ENCODE measurements around the gene PIGQ. TPM values are rescaled to one million over a fixed set of nuclear protein-coding genes. Genes with fewer than 3 reads are reported as not detected.

PIGQ gene
- polyA plus RNA-seq, 1 of the 3 experiments (the other 2 are of a cell fraction) = 38.7 TPM

DNA sequence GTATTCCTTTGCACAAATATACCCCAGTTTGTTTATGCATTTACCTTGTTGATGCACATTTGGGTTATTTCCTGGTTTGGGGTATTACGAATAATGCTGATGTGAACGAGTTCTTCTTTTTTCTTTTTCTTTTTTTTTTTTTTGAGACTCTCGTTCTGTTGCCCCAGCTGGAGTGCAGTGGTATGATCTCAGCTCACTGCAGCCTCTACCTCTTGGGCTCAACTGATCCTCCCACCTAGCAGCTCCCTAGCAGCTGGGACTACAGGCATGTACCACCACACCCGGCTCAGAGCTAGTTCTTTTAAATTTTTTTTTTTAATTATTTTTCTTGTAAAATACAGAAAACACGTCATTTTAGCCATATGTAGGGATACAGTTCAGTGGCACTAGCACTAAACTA lies 34.2 kb downstream of the PIGQ start:
- Histone ChIP-seq H3K4me2 (no peak overlapping the region), H3K79me2 (ENCODE audit: insufficient read depth) (peaks cover 50% of the 10 kb centered on the region), H2AFZ (ENCODE audit: low read depth) (no peak overlapping the region), H4K20me1 (ENCODE audit: insufficient read depth) (peaks cover 8% of the 10 kb centered on the region; the same call in 1 of the 2 replicates), H3K4me3 (ENCODE audit: low read depth in 2 of 2, low read length in 1 of 2) (no peak overlapping the region), H3K9me3 (no peaks in the 10 kb centered on the region), H3K27ac (ENCODE audit: low read depth in 2 of 2, low read length in 1 of 2) (no peak overlapping the region), H3K4me1 (ENCODE audit: control insufficient read depth in 1 of 2, insufficient read depth in 2 of 2, low read depth in 1 of 2, low read length in 1 of 2) (peaks cover 0 to 6% of the 10 kb centered on the region in 2 experiments; a peak in 1 of 4 replicates), H3K9me2 (no peaks in the 10 kb centered on the region), H3K27me3 (ENCODE audit: insufficient read depth) (no peaks in the 10 kb centered on the region), H3K9ac (no peak overlapping the region), H3K36me3 (replicated peaks in 1 of 2; ENCODE audit: control insufficient read depth in 1 of 2, insufficient read depth in 2 of 2, low read length in 1 of 2) (peaks cover 0 to 11% of the 10 kb centered on the region in 2 experiments), H3F3A (replicated peaks; ENCODE audit: insufficient read depth) (peaks cover 5% of the 10 kb centered on the region)
- 89% methylated on average over 5 of the region's 5 CpGs for WGBS (ENCODE audit: low lambda C conversion rate)
- ChIA-PET CTCF (no interaction called here), POLR2A (no interaction called here)
- DNase-seq = no peak
- TF ChIP-seq, protein P1, sequence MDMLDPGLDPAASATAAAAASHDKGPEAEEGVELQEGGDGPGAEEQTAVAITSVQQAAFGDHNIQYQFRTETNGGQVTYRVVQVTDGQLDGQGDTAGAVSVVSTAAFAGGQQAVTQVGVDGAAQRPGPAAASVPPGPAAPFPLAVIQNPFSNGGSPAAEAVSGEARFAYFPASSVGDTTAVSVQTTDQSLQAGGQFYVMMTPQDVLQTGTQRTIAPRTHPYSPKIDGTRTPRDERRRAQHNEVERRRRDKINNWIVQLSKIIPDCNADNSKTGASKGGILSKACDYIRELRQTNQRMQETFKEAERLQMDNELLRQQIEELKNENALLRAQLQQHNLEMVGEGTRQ (IDR thresholded peaks at IDR 0.05; ENCODE audit: borderline replicate concordance, low read depth, low read length) = no peak
- TF ChIP-seq, protein P2, sequence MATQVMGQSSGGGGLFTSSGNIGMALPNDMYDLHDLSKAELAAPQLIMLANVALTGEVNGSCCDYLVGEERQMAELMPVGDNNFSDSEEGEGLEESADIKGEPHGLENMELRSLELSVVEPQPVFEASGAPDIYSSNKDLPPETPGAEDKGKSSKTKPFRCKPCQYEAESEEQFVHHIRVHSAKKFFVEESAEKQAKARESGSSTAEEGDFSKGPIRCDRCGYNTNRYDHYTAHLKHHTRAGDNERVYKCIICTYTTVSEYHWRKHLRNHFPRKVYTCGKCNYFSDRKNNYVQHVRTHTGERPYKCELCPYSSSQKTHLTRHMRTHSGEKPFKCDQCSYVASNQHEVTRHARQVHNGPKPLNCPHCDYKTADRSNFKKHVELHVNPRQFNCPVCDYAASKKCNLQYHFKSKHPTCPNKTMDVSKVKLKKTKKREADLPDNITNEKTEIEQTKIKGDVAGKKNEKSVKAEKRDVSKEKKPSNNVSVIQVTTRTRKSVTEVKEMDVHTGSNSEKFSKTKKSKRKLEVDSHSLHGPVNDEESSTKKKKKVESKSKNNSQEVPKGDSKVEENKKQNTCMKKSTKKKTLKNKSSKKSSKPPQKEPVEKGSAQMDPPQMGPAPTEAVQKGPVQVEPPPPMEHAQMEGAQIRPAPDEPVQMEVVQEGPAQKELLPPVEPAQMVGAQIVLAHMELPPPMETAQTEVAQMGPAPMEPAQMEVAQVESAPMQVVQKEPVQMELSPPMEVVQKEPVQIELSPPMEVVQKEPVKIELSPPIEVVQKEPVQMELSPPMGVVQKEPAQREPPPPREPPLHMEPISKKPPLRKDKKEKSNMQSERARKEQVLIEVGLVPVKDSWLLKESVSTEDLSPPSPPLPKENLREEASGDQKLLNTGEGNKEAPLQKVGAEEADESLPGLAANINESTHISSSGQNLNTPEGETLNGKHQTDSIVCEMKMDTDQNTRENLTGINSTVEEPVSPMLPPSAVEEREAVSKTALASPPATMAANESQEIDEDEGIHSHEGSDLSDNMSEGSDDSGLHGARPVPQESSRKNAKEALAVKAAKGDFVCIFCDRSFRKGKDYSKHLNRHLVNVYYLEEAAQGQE (IDR thresholded peaks at IDR 0.05; ENCODE audit: low read depth, low read length) = no peak
- TF ChIP-seq CHD2 (IDR thresholded peaks at IDR 0.05; ENCODE audit: low read length, partially characterized antibody) (no peak), FOXM1 (IDR thresholded peaks at IDR 0.05; ENCODE audit: low read depth) (no peak), RCOR1 (IDR thresholded peaks at IDR 0.05; ENCODE audit: low read length) (no peak), RAD21 (IDR thresholded peaks at IDR 0.05; ENCODE audit: low read length) (no peak), RFX5 (IDR thresholded peaks at IDR 0.05; ENCODE audit: low read length) (no peak), SIN3A (IDR thresholded peaks at IDR 0.05; ENCODE audit: borderline replicate concordance, low read depth, low read length) (no peak), FOSL2 (IDR thresholded peaks at IDR 0.05; ENCODE audit: borderline replicate concordance, low read depth) (no peak), GATA2 (CRISPR knock-in tag; IDR thresholded peaks at IDR 0.05) (no peak)

DNA sequence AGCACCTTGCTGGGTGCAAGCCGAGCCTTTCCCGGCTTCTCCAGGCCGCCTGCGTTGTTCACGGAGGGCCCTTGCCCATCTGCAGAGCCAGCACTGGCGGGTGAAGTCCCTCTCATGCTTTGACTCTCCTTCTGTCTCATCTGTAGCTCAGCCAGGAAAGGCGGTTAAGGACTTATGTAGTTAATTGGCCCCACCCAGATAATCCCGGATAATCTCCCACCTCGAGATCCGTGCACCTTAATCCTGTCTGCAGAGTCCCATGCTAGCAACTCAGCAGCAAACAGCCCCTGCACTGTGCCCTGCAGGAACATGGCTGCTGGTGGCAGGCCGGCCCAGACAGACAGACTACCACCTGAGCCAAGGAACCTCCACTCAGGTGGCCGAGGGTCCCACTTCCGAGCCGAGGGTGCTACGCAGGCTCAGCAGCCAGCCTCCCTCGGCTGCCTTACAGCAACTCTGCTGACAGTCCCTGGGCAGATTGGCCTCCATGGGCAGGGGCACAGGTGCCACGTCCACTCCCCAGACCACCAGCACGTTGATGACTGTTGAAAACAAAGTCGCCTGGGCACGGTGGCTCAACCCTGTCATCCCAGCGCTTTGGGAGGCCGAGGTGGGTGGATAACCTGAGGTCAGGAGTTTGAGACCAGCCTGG lies 37.0 kb downstream of the PIGQ start:
- H3K4me3 ChIP-seq (ENCODE audit: low read depth in 2 of 2, low read length in 1 of 2) = no peak overlapping the region
- H3K9me2 ChIP-seq = no peaks in the 10 kb centered on the region
- H3F3A ChIP-seq (replicated peaks; ENCODE audit: insufficient read depth) = no peaks in the 10 kb centered on the region
- 99% methylated on average over 9 of the region's 22 CpGs for WGBS (ENCODE audit: low lambda C conversion rate)
- DNase-seq = no peak
- H3K27ac ChIP-seq (ENCODE audit: low read depth in 2 of 2, low read length in 1 of 2) = no peak overlapping the region
- H4K20me1 ChIP-seq (ENCODE audit: insufficient read depth) = peaks cover 6% of the 10 kb centered on the region; the same call in 1 of the 2 replicates
- no peak overlapping the region for H3K9ac ChIP-seq
- H3K36me3 ChIP-seq (replicated peaks in 1 of 2; ENCODE audit: control insufficient read depth in 1 of 2, insufficient read depth in 2 of 2, low read length in 1 of 2) = peaks cover 0 to 11% of the 10 kb centered on the region in 2 experiments
- H3K4me2 ChIP-seq = no peak overlapping the region
- no peaks in the 10 kb centered on the region; a peak in 1 of 4 replicates for H3K4me1 ChIP-seq (ENCODE audit: control insufficient read depth in 1 of 2, insufficient read depth in 2 of 2, low read depth in 1 of 2, low read length in 1 of 2)
- no peak overlapping the region for H2AFZ ChIP-seq (ENCODE audit: low read depth)
- H3K79me2 ChIP-seq (ENCODE audit: insufficient read depth) = peaks cover 42% of the 10 kb centered on the region
- TF ChIP-seq GATA2 (CRISPR knock-in tag; IDR thresholded peaks at IDR 0.05) (no peak), RFX5 (IDR thresholded peaks at IDR 0.05; ENCODE audit: low read length) (no peak), MEF2A (IDR thresholded peaks at IDR 0.05; ENCODE audit: borderline replicate concordance, low read depth) (no peak), EZH2phosphoT487 (IDR thresholded peaks at IDR 0.05; ENCODE audit: borderline replicate concordance, low read depth) (no peak), NRF1 (IDR thresholded peaks at IDR 0.05; ENCODE audit: low read depth, low read length) (no peak), FOXM1 (IDR thresholded peaks at IDR 0.05; ENCODE audit: low read depth) (no peak), ELF1 (IDR thresholded peaks at IDR 0.05) (no peak)
- TF ChIP-seq, protein P3, sequence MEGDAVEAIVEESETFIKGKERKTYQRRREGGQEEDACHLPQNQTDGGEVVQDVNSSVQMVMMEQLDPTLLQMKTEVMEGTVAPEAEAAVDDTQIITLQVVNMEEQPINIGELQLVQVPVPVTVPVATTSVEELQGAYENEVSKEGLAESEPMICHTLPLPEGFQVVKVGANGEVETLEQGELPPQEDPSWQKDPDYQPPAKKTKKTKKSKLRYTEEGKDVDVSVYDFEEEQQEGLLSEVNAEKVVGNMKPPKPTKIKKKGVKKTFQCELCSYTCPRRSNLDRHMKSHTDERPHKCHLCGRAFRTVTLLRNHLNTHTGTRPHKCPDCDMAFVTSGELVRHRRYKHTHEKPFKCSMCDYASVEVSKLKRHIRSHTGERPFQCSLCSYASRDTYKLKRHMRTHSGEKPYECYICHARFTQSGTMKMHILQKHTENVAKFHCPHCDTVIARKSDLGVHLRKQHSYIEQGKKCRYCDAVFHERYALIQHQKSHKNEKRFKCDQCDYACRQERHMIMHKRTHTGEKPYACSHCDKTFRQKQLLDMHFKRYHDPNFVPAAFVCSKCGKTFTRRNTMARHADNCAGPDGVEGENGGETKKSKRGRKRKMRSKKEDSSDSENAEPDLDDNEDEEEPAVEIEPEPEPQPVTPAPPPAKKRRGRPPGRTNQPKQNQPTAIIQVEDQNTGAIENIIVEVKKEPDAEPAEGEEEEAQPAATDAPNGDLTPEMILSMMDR (IDR thresholded peaks at IDR 0.05) = no peak
- TF ChIP-seq, protein P4, sequence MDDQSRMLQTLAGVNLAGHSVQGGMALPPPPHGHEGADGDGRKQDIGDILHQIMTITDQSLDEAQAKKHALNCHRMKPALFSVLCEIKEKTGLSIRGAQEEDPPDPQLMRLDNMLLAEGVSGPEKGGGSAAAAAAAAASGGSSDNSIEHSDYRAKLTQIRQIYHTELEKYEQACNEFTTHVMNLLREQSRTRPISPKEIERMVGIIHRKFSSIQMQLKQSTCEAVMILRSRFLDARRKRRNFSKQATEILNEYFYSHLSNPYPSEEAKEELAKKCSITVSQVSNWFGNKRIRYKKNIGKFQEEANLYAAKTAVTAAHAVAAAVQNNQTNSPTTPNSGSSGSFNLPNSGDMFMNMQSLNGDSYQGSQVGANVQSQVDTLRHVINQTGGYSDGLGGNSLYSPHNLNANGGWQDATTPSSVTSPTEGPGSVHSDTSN (IDR thresholded peaks at IDR 0.05) = no peak
- TF ChIP-seq, protein P1 (IDR thresholded peaks at IDR 0.05; ENCODE audit: borderline replicate concordance, low read depth, low read length) = no peak
- H3K27me3 ChIP-seq (ENCODE audit: insufficient read depth) = no peaks in the 10 kb centered on the region
- POLR2A ChIA-PET = no interaction called here
- H3K9me3 ChIP-seq = no peaks in the 10 kb centered on the region
- CTCF ChIA-PET = no interaction called here
